Transverse colon (tissue), 1 donor: ENCODE results near the gene CAST.

Experiments
- EP300 ChIP-seq: sonication (generic); formaldehyde crosslinking; IDR thresholded peaks from one replicate; pipeline ENCODE4 v1.6.1; 2017; ENCODE audit warnings: antibody characterized with exemption, low read depth
- POLR2A ChIP-seq: fragments of 450-650 bp; IDR thresholded peaks from one replicate; pipeline ENCODE4 v1.6.1; 2016; ENCODE audit warnings: antibody characterized with exemption, mild to moderate bottlenecking, moderate library complexity

DNA sequence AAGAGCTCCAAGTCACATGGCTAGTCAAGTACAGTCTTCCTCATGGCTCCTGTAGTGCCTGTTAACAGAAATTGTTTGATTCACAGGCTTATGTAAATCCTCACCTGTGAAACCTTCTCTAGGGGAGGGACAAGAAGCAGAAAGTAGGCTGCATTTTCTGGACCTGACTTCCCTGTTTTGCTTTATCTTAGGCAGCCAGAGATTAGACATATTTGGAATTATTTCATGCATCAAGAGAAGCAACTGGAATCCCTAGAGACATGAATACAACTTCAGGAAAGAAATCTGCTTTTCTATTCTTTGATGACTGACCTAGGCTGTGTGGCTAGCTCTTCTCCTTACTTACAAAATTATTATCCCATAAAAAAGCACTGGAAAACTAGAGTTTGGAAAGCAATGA lies 52.3 kb downstream of the CAST start:
- TF ChIP-seq EP300 (no peak), POLR2A (no peak)
